ENCODE measurements around the gene CD83.

Gene CD83

DNA sequence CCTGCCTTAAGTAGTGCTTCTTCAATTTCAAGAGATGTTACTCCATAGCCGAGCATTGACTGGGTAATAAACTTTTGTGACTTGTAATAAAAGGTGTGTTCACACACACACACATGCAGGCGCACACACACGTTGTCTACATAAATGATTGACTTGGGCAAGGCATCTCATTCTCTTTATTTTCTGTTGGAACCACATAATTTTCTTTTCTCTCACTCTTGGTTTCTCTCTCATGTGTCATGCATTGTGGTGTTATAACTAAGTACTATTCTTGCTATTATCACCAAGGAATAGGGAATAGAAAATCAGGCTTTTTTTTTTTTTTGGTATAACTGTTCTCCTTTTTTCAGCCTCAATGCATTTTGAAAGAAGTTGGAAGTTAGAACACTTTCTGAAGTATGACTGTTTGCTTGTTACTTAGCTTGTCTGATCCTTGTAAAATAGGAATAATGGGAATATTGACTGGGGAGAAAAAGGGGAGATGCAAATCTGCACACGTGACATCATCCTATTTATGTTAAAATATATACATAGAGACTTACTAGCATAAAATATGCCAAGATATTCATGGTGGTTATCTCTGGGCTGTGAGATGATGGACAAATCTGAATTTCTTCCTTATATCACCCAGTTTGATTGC, 26.1 kb upstream of the CD83 start:
- no peak for DNase-seq (ENCODE audit: low read depth in 2 of 3, low spot score in 1 of 3)

DNA sequence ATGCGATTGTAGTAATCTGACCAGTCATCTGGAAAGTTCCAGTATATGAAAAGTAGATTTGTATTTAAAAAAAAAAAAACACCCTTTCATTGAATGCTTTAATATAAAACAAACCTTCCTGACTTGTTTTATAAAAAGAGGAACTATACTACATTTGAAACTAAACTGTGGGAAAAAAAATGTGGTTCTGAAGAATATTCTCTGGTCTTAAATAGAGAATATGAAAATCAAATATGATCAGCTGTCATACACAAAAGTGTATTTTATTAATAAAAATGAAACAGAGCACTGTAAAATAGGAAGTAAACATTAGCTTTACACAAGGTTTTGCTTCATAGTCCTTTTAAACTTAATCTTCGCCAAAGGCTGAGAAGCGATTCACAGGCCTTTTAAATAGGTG, 25.3 kb upstream of the CD83 start:
- DNase-seq (ENCODE audit: low read depth in 2 of 3, low spot score in 1 of 3), result no peak

DNA sequence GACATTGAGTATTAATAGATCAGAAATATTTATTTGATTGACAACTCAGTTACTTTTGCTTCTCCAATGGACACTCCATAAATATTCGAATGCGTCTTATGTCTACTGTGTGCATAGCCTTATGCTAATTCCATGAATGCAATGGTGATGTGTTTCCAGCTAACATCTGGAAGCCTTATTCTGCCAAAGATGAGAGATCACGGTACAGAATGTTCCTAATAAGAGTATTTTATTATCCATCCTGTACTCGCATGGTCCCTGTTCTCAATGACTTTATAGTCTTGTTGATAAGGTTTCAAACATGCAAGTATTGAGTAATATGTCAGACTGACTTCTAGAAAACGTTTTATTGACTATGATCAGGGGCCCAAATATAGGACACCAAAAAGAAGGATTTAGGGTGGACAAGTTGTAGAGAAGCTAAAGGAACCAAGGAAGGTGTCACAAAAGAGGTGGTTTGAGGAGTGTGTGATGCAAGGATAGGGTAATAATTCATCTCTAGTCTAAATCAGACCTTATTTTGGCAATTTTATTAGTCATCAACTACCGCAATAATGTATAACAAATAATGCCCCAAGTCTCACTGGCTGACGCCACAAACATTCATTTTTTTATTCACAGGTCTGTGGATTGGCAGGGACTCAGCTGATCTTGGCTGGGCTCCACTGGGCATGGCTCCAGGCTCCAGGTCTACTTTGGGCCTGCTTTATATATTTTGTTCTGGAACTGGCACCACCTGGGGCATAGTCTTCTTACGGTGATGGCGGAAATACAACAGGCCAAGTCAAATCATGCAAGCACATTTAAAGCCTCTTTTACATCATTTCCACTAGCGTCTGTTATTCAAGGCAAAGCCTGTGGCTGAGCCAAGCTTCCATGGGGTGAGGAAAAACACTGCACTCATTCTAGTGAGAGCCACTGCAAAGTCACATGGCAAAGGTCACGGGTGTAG, 24.5 kb upstream of the CD83 start:
- no peak for DNase-seq (ENCODE audit: low read depth in 2 of 3, low spot score in 1 of 3)

DNA sequence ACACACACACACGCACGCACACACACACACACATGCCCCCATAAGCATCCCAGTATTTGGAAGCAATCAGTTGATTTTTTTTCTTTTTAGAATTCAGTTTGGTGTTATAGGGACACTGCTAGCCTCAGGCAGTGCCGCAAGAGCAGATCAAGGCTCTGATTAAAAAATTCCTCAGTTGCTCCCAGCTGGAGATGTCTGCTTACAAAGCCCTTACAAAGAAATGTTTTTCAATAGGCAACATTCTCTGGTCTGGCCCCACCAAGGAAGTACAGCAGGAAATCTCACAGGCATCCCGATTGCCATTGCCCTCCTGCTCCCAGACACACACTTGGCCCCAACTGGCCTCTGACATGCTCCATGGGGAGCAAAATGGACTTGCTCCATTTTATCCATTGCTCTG, 22.9 kb upstream of the CD83 start:
- DNase-seq (ENCODE audit: low read depth in 2 of 3, low spot score in 1 of 3), result no peak

DNA sequence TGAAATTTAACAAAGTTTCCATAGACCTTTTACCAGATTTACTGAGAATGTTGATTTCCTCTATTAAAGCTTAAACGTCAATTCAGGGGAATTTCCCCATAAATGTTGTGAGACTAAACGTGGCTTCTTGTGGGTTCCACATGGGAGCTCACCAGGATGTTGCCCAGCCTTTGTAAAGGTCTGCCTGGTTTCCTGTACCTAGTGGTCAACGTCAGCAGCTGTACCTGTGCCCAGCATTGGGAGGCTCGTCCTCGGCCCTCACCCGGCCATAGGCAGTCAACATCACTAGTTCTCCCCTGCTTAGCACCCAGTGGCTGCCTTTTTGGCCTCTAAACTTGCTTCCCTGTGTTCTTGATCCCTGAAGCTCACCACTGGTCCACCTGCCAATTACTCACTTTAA, 22.1 kb upstream of the CD83 start:
- DNase-seq (ENCODE audit: low read depth in 2 of 3, low spot score in 1 of 3), result no peak

DNA sequence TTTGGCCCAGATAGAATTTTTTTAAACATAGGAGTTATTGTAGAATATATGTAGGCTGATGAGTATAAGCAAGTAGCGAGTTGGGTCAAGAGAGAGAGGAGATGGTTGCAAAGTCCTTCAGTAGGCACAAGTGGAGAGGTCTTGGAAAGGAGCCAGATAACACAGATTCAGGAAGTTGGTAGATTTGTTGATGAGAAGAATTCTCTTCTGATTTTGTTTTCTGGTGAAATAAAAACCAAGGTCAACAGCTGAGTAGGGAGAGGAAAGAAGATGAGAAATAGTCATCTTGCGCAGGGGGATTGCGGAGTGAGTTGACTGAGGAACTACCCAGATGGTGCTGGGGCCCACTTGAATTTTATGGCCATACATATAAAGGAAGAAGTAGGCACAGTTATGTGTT, 17.4 kb upstream of the CD83 start:
- DNase-seq (ENCODE audit: low read depth in 2 of 3, low spot score in 1 of 3), result no peak

DNA sequence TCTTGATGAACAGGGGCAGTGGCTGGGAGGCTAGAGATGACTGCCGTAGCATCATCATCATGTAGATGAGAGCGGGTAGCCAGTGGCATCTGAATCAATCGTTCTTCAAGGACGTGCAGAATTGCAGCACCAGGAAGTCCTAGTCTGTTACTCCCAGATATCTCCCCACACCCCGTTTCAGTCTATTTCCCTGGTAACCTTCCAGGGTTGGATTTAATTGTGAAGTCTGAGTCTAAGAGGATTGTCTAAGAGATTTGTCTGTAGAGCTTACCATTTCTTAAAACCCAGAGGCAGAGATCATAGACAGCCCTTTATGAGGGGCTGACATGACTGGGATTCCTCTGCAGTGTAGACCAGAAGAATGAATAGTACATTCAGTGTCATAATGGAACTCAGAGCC, 16.6 kb upstream of the CD83 start:
- DNase-seq (ENCODE audit: low read depth in 2 of 3, low spot score in 1 of 3), result no peak

DNA sequence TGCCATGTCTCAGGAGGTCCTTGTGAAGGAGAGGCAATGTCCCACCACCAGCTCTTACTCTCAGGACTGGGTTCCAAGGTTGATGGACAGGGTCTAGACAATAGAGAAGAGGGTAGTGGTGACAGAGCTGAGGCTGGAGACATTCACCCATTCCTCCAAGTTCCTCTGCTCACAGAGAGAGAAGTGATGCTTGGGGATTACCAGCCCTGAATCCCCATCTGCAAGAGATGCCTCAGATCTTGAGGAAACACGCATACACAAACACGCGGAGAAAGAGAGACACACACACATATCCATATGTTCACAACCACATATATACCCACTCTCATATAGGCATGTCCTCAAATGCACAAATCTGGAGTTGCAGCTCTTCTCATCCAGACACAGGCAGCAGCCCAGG, 15.2 kb upstream of the CD83 start:
- no peak for DNase-seq (ENCODE audit: low read depth in 2 of 3, low spot score in 1 of 3)

DNA sequence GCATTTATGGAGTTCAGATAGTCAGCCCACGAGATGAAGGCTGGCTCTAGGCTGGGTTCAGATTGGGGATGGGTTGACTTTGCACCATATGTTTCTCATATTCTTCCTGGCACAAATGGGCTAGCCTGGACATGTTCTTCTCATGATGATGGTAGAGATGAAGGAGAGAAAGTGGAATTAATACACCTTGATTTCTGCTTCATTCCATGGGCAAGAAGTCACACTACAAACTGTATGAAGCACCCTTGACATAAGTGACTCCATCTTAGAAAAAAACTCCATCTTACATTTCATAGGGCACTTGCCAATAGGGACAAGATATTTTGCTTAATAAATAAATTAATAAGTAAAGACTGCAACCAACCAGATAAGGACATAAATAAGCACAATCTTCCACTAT, 12.0 kb upstream of the CD83 start:
- DNase-seq (ENCODE audit: low read depth in 2 of 3, low spot score in 1 of 3), result no peak

DNA sequence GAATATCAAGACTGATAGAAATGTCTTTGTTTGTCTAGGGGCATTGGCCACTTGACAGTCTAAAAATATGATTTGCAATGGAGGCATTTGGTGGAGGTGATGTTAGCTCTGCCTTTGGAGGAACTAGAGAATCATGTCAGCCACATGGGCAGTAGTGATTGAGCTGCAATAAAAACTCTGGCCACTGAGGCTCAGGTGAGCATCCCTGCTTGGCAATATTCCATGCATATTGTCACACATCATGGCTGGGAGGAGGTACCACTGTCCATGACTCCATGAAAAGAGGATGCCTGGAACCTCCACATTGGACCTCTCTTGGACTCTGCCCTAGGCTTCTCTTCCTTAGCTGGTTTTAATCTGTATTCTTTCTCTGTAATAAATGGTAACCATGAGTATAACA, 10.6 kb upstream of the CD83 start:
- no peak for DNase-seq (ENCODE audit: low read depth in 2 of 3, low spot score in 1 of 3)

DNA sequence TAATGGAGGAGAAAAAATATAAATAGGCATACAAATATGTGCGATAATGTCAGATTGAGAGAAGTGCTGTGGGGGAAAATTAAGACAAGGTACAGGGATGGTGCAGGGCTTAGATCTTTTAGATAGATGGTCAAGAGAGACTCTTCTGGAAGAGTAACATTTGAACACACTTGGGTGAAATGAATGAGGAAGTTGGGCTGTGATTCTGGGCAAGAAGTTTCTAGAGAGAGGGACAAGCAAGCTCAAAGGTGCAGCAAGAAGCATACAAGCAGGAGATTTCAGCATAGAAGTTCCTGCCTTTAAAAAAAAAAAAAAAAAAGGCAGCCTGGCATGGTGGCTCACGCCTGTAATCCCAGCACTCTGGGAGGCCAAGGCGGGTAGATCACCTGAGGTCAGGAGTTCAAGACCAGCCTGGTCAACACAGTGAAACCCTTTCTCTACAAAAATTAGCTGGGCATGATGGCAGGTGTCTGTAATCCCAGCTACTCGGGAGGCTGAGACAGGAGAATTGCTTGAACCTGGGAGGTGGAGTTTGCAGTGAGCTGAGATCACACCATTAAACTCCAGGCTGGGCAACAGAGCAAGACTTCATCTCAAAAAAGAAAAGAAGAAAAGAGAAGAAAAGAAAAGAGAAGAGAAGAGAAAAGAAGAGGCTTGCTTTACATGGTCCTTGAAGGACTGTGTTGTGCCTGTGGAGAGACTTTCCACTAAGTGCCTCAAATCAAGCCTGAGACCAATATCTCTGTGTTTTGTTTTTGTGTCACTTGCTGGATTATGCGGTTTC, 9.7 kb upstream of the CD83 start:
- DNase-seq (ENCODE audit: low read depth in 2 of 3, low spot score in 1 of 3), result no peak

DNA sequence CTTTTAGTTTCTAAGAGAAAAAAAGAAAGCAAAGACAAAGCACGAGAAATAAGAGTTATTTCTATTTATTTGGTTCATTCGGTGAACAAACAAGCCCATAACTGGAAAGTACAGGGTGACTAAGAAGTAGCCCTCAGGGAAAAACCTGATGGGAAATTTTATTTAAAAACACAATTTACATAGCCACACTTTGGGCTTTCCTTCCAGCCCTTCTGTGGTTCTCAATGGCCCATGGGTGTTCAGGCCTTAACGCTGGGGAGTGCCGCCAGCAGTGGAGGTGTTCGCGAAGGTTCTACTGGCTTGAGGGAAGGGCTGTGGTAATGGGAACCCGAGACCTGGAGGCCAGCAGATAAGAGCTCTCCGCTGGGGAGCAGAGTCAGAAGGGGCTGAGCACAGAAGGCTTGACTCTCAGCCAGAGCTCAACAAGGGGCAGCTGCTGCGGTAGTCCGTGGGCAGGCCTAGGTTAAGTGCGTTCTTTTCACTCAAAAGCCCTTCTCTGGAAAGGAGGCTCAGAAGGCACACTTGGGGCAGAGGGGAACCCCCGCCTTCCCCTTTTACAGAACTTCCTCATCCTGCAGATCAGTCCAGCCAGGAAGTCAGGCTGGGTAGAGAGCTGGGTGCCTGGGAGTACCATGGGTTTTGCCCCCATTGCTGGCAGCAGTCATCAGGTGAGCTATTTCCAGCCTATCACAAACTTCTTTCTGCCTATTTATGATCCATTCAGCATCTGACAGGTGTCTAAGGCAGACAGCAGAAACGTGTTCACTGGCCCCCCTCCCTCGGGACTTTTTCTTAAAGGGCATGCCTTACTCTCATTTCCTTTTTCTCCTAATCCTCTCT, 8.8 kb upstream of the CD83 start:
- peak in 1 of 3 donors; percentile 37 for DNase-seq (ENCODE audit: low read depth in 2 of 3, low spot score in 1 of 3)

DNA sequence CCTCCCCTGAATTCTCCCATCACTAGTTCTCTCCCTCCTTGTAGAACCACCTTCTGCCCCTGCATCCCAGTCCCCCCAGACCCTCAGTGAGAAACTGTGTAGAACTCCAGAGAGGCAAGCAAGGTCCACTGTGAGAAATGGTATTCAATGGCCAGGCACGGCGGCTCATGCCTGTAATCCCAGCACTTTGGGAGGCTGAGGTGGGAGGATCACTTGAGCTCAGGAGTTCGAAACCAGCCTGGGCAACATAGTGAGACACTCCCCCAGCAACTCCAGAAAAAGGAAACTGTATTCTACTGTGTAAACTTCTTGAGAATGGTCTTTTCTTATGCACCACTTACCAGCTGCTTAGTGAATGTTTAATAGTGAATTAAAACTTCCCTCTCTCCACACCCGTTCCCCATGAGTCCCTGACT, 8.2 kb upstream of the CD83 start:
- no peak for DNase-seq (ENCODE audit: low read depth in 2 of 3, low spot score in 1 of 3)

DNA sequence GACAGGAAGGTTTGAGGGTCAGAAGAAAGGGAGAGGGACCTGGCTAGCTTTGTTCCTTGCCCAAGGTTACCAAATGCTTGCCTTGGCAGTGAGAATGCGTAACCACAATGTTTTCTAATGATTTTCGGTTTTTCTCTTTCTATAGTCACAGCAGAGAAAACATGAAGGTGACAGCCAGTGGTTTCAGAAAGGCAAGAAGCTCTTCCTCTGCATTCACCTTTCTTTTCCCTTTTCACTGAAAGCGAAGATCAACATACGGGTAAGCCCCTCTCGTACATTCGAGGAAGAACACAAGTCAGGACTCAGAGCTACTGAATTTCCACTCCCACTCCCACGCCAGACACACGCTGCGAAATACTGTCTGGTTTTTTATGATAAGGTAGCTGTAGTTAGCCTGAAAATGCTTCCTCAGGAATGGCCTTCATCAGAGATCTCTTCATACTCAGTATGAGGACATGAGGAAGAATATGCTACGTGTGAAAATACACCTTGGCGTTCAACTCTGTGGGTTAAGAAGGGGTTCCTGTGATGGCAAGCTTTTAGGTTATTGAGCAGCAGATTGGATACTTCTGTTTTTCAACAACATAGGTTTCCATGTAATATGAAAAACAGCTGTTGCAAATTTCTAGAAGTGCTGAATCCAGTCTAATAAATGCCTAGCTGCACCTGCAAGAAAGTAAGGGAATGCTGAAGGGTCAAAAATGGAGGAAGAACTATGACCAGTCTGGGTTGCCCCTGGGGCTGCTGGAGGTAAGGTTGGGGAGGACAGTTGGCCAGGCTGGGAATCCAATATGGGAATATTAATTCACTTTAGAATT, 7.4 kb upstream of the CD83 start:
- no peak for DNase-seq (ENCODE audit: low read depth in 2 of 3, low spot score in 1 of 3)

DNA sequence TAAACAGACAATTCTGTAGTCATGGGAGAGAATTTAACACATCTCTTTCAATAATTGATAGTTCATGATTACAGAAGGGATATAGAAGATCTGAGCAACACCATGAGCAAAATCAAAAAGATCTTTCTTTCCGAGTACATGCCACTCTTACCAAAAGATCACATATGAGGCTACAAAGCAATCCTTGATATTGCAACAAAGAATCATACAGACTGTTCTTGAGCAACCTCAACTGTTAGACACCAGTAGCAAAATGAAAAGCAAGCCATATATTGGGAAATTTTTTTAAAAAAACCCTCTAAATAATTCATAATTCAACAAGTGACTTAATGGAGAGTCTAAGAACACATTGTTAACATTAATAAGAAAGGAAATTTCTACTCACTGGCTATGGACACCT, 3.6 kb upstream of the CD83 start:
- DNase-seq (ENCODE audit: low read depth in 2 of 3, low spot score in 1 of 3), result no peak

DNA sequence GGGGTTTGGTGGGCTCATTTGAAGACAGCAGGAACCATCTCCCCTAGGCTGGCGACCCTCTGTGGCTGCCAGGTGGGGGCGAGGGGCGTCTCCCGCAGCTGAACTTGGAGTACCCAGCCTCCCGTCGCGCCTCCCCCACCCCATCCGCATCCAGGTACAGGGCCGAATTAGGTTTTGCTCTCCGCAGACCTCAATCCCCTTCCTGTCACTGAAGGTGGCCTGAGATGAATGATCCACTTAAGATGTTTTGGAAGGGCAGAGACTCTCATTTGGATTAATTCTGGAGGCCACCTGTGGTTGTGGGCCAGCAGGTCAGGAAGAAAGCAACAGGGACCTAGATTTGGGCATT, 493 bp downstream of the CD83 start:
- no peak for DNase-seq (ENCODE audit: low read depth in 2 of 3, low spot score in 1 of 3)

DNA sequence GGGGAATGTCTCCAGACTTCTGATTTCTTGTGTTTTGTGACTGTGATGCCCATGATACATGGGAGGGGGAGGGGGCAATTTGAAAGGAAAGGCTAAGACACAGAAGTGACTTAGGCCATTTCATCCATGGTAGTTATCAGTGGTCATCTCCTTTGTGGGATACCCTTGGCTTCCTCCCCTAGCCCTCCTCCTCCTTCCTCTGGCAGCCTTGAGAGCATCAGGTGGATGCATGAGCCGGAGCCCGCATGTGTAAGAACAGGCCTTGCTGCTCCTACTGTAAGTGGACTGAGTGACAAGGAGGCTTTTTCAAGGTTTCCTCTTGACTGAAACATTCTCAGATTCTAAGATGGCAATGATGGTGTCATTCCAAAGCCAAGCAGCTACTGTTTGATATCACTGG, 874 bp downstream of the CD83 start:
- no peak for DNase-seq (ENCODE audit: low read depth in 2 of 3, low spot score in 1 of 3)

DNA sequence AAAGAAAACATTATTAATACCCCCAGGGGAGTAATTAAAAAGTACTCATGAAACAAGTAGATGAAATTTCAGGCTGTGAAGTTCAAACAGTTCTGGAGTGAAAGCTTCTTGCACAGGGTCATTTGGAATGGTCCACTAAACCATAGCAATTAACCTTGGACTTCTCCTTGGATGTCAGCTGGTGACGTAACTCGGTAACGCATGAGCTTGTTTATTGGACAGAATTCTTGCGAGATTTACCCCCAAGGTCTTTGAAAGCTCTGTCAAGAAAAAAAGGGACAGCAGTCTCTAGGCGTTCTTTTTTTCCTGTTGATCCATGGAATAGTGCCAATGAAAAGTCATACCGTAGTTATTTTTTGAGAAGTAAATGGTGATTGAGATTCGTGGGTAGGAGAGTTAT, 2.2 kb downstream of the CD83 start:
- no peak for DNase-seq (ENCODE audit: low read depth in 2 of 3, low spot score in 1 of 3)

DNA sequence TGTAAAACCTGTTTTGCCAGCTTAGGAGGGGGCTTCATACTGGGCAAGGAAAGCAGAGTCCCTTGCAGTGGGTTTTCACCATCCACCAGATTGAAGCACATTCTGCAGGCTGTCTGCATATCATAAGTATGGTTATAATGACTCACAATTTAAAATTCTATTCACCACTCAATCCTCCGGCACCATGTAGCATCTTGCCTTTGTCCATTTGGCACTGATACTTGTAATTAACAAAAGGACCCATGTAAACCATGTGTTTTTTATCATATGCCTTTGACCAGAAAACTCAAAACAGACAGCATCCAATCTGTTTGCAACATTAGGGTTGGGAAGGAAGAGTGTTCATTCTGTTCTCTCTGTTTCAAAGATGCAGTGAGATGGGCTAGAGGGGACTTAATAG, 3.0 kb downstream of the CD83 start:
- DNase-seq (ENCODE audit: low read depth in 2 of 3, low spot score in 1 of 3), result no peak

DNA sequence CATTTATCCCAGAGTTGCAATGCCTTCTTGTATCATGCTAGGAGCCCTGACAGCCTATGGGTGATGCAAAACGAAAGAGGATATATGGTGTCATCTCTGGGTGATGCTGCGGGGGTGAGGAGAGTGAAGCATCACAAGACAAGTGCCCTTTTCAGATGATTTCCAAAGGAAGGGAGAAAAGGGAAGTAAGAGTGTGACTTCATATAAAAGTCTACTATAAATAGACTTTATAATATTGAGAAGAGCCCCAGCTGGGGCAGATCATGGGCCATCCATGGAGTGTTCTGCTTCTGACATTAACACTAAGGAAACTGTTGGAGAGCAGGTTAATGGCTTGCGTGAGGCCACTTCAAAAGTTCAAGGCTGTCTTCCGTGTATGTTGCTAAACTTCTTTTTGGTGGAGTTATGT, 4.4 kb downstream of the CD83 start:
- peak; percentile 20 to 38 (median 38) for DNase-seq (ENCODE audit: low read depth in 2 of 3, low spot score in 1 of 3)
